Panc1 (cell line): ENCODE measurements around the gene TNFRSF21. TPM values are rescaled to one million over a fixed set of nuclear protein-coding genes. Genes with fewer than 3 reads are reported as not detected.

Experiments
- ATAC-seq: fragments of 200-7000 bp; cut with Tn5 transposase; 2 replicates; pipeline ENCODE4 v1.9.1; 2020; ENCODE audit warnings: mild to moderate bottlenecking, moderate library complexity
- BruUV-seq: library from RNA; stranded (reverse); fragments of 400-500 nt; replicated peaks from 2 replicates; lab custom pipeline; 2021; lab: Mats Ljungman, UMichigan
- CTCF ChIA-PET: fragments of 300-600 bp; sonication (Branson Sonifier 250); formaldehyde crosslinking; loops from one replicate; lab custom pipeline; 2022; ENCODE audit warnings: antibody characterized with exemption; lab: Charles Lee
- POLR2A ChIA-PET: fragments of 300-600 bp; sonication (Branson Sonifier 250); formaldehyde crosslinking; loops from one replicate; lab custom pipeline; 2022; ENCODE audit warnings: antibody characterized with exemption; lab: Charles Lee
- DNase-seq: peaks from one replicate; pipeline ENCODE4 v3.0.0-alpha.2; 2010; ENCODE audit warnings: low read depth, low spot score
- H3K27ac ChIP-seq: 2 replicates; pipeline ENCODE4 v1.5.1; 2011; ENCODE audit warnings: mild to moderate bottlenecking, low read length, inconsistent platforms
- H3K27me3 ChIP-seq: fragments of 200-500 bp; sonication (Bioruptor generic); 2 replicates; pipeline ENCODE4 v1.6.0; 2014; ENCODE audit warnings: low read length, inconsistent platforms; ENCODE audit not compliant: control insufficient read depth, insufficient read depth
- H3K36me3 ChIP-seq: fragments of 200-500 bp; sonication (Bioruptor generic); 2 replicates; pipeline ENCODE4 v1.5.1; 2014; ENCODE audit warnings: inconsistent platforms, mild to moderate bottlenecking, low read length, moderate library complexity; ENCODE audit not compliant: control insufficient read depth, insufficient read depth
- H3K4me1 ChIP-seq: 2 replicates; pipeline ENCODE4 v1.5.1; 2011; ENCODE audit warnings: inconsistent platforms, mild to moderate bottlenecking, low read length, moderate library complexity; ENCODE audit not compliant: control insufficient read depth, insufficient read depth
- H3K4me3 ChIP-seq, 2 experiments: 2 replicates each; pipeline ENCODE4 v1.5.1; 2011 to 2012; ENCODE audit warnings: low read depth in 2 of 2, low read length in 2 of 2, mild to moderate bottlenecking in 2 of 2, inconsistent platforms in 1 of 2, moderate library complexity in 1 of 2
- H3K9me3 ChIP-seq: fragments of 200-500 bp; sonication (Bioruptor generic); 2 replicates; pipeline ENCODE4 v1.5.1; 2014; ENCODE audit warnings: low read depth, mild to moderate bottlenecking, inconsistent platforms, low read length, moderate library complexity; ENCODE audit not compliant: control insufficient read depth, insufficient read depth
- CTCF ChIP-seq: fragments of 450-650 bp; IDR thresholded peaks from 2 replicates; pipeline ENCODE4 v1.5.1; 2017; ENCODE audit warnings: mild to moderate bottlenecking
- POLR2AphosphoS5 ChIP-seq: IDR thresholded peaks from 2 replicates; pipeline ENCODE4 v1.6.1; 2012; ENCODE audit warnings: mild to moderate bottlenecking, low read depth, low read length, moderate library complexity
- SIN3A ChIP-seq: IDR thresholded peaks from 2 replicates; pipeline ENCODE4 v1.6.1; 2012; ENCODE audit warnings: low read depth, mild to moderate bottlenecking, low read length, moderate library complexity, borderline replicate concordance; ENCODE audit not compliant: insufficient read depth
- TCF7L2 ChIP-seq: IDR thresholded peaks from 2 replicates; pipeline ENCODE4 v1.6.1; 2011; ENCODE audit warnings: mild to moderate bottlenecking, low read depth, low read length, inconsistent platforms
- in situ Hi-C: cut with HindIII; loops from 2 replicates; pipeline ENCODE4 v1.10.0; 2016; ENCODE audit warnings: low sequenced_read_pairs, low pct_unique_long_range_greater_than_20kb
- intact Hi-C: fragments of 100-400 bp; cut with micrococcal nuclease; formaldehyde crosslinking; loops from one replicate; pipeline ENCODE4 v1.10.0; 2022; ENCODE audit not compliant: unreplicated experiment
- total RNA-seq: library from RNA; stranded (reverse); gene quantifications from one replicate; pipeline ENCODE4 v1.2.1, GENCODE V29; 2021; ENCODE audit not compliant: unreplicated experiment
- TF ChIP-seq, protein P1 (sequence below), 2 experiments: IDR thresholded peaks; 2 replicates each; pipeline ENCODE4 v1.6.1; 2011 to 2012; ENCODE audit warnings: low read depth in 2 of 2, control low read depth in 1 of 2, low read length in 1 of 2, mild to moderate bottlenecking in 1 of 2, moderate library complexity in 1 of 2; ENCODE audit not compliant: insufficient read depth in 1 of 2

TNFRSF21 gene
- total RNA-seq, 1 experiment from 2014 or later = 76.0 TPM

- ChIA-PET CTCF (no interaction called here), POLR2A (no interaction called here)
- Histone ChIP-seq H3K36me3 (no peaks in the 10 kb centered on the region), H3K27me3 (no peaks in the 10 kb centered on the region; the same call in 1 of the 2 replicates), H3K4me3 (no peak overlapping the region), H3K4me1 (no peaks in the 10 kb centered on the region), H3K9me3 (no peaks in the 10 kb centered on the region), H3K27ac (no peak overlapping the region)
- ATAC-seq (no peak), DNase-seq (no peak)
- in situ Hi-C loops (no loop called here), intact Hi-C loops (no loop called here)
- no TSS peak for BruUV-seq
- TF ChIP-seq POLR2AphosphoS5 (no peak), SIN3A (no peak), TCF7L2 (no peak), CTCF (no peak)
- TF ChIP-seq, protein P1, sequence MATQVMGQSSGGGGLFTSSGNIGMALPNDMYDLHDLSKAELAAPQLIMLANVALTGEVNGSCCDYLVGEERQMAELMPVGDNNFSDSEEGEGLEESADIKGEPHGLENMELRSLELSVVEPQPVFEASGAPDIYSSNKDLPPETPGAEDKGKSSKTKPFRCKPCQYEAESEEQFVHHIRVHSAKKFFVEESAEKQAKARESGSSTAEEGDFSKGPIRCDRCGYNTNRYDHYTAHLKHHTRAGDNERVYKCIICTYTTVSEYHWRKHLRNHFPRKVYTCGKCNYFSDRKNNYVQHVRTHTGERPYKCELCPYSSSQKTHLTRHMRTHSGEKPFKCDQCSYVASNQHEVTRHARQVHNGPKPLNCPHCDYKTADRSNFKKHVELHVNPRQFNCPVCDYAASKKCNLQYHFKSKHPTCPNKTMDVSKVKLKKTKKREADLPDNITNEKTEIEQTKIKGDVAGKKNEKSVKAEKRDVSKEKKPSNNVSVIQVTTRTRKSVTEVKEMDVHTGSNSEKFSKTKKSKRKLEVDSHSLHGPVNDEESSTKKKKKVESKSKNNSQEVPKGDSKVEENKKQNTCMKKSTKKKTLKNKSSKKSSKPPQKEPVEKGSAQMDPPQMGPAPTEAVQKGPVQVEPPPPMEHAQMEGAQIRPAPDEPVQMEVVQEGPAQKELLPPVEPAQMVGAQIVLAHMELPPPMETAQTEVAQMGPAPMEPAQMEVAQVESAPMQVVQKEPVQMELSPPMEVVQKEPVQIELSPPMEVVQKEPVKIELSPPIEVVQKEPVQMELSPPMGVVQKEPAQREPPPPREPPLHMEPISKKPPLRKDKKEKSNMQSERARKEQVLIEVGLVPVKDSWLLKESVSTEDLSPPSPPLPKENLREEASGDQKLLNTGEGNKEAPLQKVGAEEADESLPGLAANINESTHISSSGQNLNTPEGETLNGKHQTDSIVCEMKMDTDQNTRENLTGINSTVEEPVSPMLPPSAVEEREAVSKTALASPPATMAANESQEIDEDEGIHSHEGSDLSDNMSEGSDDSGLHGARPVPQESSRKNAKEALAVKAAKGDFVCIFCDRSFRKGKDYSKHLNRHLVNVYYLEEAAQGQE (IDR thresholded peaks at IDR 0.05; ENCODE audit: insufficient read depth in 1 of 2, low read depth in 2 of 2, low read length in 1 of 2) = no peak
Measured at GRCh38 chr6:47345761-47346160, 36.1 kb upstream of the TNFRSF21 start.

- intact Hi-C loops = no loop called here
- Histone ChIP-seq H3K9me3 (no peaks in the 10 kb centered on the region), H3K4me3 (no peak overlapping the region), H3K36me3 (no peaks in the 10 kb centered on the region), H3K27me3 (no peaks in the 10 kb centered on the region; the same call in 1 of the 2 replicates), H3K4me1 (no peaks in the 10 kb centered on the region), H3K27ac (no peak overlapping the region)
- in situ Hi-C loops = no loop called here
- TF ChIP-seq CTCF (no peak), SIN3A (no peak), POLR2AphosphoS5 (no peak), TCF7L2 (no peak)
- TF ChIP-seq, protein P1 (IDR thresholded peaks at IDR 0.05; ENCODE audit: insufficient read depth in 1 of 2, low read depth in 2 of 2, low read length in 1 of 2) = no peak
- no TSS peak for BruUV-seq
- no peak for DNase-seq
- CTCF ChIA-PET = no interaction called here
- no peak for ATAC-seq
- POLR2A ChIA-PET = no interaction called here
Measured at GRCh38 chr6:47344022-47344421, 34.3 kb upstream of the TNFRSF21 start.
